PC-9 (cell line): ENCODE results near the gene IL17C. TPM values are rescaled to one million over a fixed set of nuclear protein-coding genes. Genes with fewer than 3 reads are reported as not detected.
"Not testable (repeated sequence)": the region's sequence is repeated elsewhere in the genome, so short reads cannot be mapped to it uniquely, and the experiment has no call there.

ENCODE experiments used
- BruUV-seq: library from RNA; stranded (reverse); fragments of 400-500 nt; replicated peaks from 2 replicates; lab custom pipeline; 2021; lab: Mats Ljungman, UMichigan
- CTCF ChIA-PET: fragments of 300-600 bp; sonication (Branson Sonifier 250); formaldehyde crosslinking; loops from one replicate; lab custom pipeline; 2022; ENCODE audit warnings: antibody characterized with exemption; lab: Charles Lee
- POLR2A ChIA-PET: fragments of 300-600 bp; sonication (Branson Sonifier 250); formaldehyde crosslinking; loops from one replicate; lab custom pipeline; 2022; ENCODE audit warnings: antibody characterized with exemption; ENCODE audit not compliant: unreplicated experiment; lab: Charles Lee
- DNase-seq, 2 experiments: peaks; one replicate each; pipeline versions ENCODE4 v3.0.0 to v3.0.0-alpha.2; 2015 to 2022; ENCODE audit warnings: mixed read lengths in 1 of 2
- H2AFZ ChIP-seq: fragments of 200-600 bp; sonication (generic); 2 replicates; pipeline ENCODE4 v1.8.1; 2017; ENCODE audit warnings: antibody characterized with exemption
- H3F3A ChIP-seq: fragments of 200-600 bp; sonication (generic); 2 replicates; pipeline ENCODE4 v1.8.1; 2017; ENCODE audit warnings: antibody characterized with exemption, mild to moderate bottlenecking, low read depth; ENCODE audit not compliant: insufficient read depth
- H3K27ac ChIP-seq: fragments of 200-600 bp; sonication (generic); 2 replicates; pipeline ENCODE4 v1.6.1; 2016; ENCODE audit warnings: mixed run types
- H3K27me3 ChIP-seq: fragments of 200-600 bp; sonication (generic); 2 replicates; pipeline ENCODE4 v1.6.1; 2016; ENCODE audit warnings: low read depth, mixed run types; ENCODE audit not compliant: insufficient read depth
- H3K36me3 ChIP-seq: fragments of 200-600 bp; sonication (generic); 2 replicates; pipeline ENCODE4 v1.6.1; 2016; ENCODE audit warnings: low read depth, mixed run types
- H3K4me1 ChIP-seq: fragments of 200-600 bp; sonication (generic); replicated peaks from 2 replicates; pipeline ENCODE4 v1.6.1; 2016; ENCODE audit warnings: mixed run types; ENCODE audit not compliant: insufficient read depth
- H3K4me2 ChIP-seq: fragments of 200-600 bp; sonication (generic); 2 replicates; pipeline ENCODE4 v1.6.1; 2017; ENCODE audit warnings: mixed run types
- H3K4me3 ChIP-seq: fragments of 200-600 bp; sonication (generic); 2 replicates; pipeline ENCODE4 v1.6.1; 2016; ENCODE audit warnings: mixed run types
- H3K79me2 ChIP-seq: fragments of 200-600 bp; sonication (generic); 2 replicates; pipeline ENCODE4 v1.6.1; 2017; ENCODE audit warnings: low read depth, mixed run types
- H3K9me2 ChIP-seq: fragments of 200-600 bp; sonication (generic); 2 replicates; pipeline ENCODE4 v1.8.1; 2017; ENCODE audit warnings: mild to moderate bottlenecking; ENCODE audit not compliant: insufficient read depth
- H3K9me3 ChIP-seq: fragments of 200-600 bp; sonication (generic); 2 replicates; pipeline ENCODE4 v1.8.1; 2016; ENCODE audit warnings: low read depth; ENCODE audit not compliant: insufficient read depth
- H4K20me1 ChIP-seq: fragments of 200-600 bp; sonication (generic); 2 replicates; pipeline ENCODE4 v1.8.1; 2017; ENCODE audit not compliant: insufficient read depth
- EZH2 ChIP-seq: fragments of 200-600 bp; sonication (generic); IDR thresholded peaks from 2 replicates; pipeline ENCODE4 v1.8.0; 2017; ENCODE audit warnings: antibody characterized with exemption, low read depth
- intact Hi-C: fragments of 100-400 bp; cut with micrococcal nuclease; formaldehyde crosslinking; loops from one replicate; pipeline ENCODE4 v1.10.0; 2022; ENCODE audit not compliant: unreplicated experiment
- total RNA-seq: library from RNA; stranded (reverse); gene quantifications from 2 replicates; pipeline ENCODE4 v1.2.3, GENCODE V29; 2021
- TF ChIP-seq, protein P1 (sequence below): fragments of 200-600 bp; sonication (generic); conservative IDR thresholded peaks from 2 replicates; pipeline ENCODE4 v1.6.1; 2017; ENCODE audit warnings: mixed run types, antibody characterized with exemption, mild to moderate bottlenecking, moderate library complexity

The IL17C gene
- total RNA-seq, 1 experiment from 2014 or later: not detected

DNA sequence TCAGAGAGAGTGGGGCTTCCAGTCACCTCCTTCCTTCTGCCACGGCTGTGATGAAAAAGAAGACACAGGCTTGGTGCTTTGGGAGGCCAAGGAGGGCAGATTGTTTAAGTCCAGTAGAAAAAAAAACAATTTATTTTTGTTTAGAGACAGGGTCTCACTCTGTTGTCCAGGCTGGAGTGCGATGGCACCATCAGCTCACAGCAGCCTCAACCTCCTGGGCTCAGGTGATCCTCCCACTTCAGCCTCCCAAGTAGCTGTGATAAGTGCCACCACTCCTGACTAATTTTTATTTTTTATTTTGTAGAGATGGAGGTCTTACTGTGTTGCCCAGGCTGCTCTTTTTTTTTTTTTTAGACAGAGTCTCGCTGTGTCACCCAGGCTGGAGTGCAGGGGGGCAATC lies 27.2 kb downstream of the IL17C start:
- Histone ChIP-seq H4K20me1 (no peaks in the 10 kb centered on the region), H3K27ac (no peak overlapping the region), H3K9me2 (no peaks in the 10 kb centered on the region), H3K4me3 (no peak overlapping the region), H3K9me3 (no peaks in the 10 kb centered on the region), H3K4me1 (peaks cover 9% of the 10 kb centered on the region), H3K36me3 (no peaks in the 10 kb centered on the region), H3K4me2 (no peak overlapping the region), H3K27me3 (no peaks in the 10 kb centered on the region), H3K79me2 (peaks cover 17% of the 10 kb centered on the region), H3F3A (peaks cover 19% of the 10 kb centered on the region; the same call in 1 of the 2 replicates), H2AFZ (no peak overlapping the region)
- intact Hi-C loops: no loop called here
- CTCF ChIA-PET: no interaction called here
- no peak for DNase-seq
- POLR2A ChIA-PET: no interaction called here
- no TSS peak for BruUV-seq
- TF ChIP-seq, protein P1, sequence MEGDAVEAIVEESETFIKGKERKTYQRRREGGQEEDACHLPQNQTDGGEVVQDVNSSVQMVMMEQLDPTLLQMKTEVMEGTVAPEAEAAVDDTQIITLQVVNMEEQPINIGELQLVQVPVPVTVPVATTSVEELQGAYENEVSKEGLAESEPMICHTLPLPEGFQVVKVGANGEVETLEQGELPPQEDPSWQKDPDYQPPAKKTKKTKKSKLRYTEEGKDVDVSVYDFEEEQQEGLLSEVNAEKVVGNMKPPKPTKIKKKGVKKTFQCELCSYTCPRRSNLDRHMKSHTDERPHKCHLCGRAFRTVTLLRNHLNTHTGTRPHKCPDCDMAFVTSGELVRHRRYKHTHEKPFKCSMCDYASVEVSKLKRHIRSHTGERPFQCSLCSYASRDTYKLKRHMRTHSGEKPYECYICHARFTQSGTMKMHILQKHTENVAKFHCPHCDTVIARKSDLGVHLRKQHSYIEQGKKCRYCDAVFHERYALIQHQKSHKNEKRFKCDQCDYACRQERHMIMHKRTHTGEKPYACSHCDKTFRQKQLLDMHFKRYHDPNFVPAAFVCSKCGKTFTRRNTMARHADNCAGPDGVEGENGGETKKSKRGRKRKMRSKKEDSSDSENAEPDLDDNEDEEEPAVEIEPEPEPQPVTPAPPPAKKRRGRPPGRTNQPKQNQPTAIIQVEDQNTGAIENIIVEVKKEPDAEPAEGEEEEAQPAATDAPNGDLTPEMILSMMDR: no peak
- TF ChIP-seq EZH2: no peak

DNA sequence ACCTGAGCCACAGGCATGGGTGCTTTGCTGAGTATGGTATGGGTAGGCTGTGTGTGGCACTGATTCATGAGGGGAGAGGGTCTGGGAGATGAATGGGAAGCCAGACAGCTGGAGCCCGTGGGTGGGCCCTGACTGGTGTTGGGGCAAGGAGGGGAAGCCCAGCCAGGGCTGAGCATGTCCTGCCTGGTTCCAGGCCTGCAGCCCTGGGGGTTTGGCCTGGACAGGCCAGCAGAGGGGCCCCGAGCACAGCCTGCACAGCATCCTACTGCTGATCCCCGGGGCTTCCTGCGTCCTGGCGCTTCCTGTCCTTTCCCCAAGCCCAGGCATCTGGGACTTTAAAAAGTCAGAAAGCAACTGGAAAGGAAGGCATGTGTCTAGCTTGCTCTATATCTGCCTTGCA lies 29.1 kb downstream of the IL17C start:
- no peak overlapping the region for H2AFZ ChIP-seq
- peaks cover 4% of the 10 kb centered on the region for H3K79me2 ChIP-seq
- DNase-seq: no peak
- TF ChIP-seq, protein P1: no peak
- TF ChIP-seq EZH2: no peak
- intact Hi-C loops: no loop called here
- H3K4me3 ChIP-seq: no peak overlapping the region
- H3K4me1 ChIP-seq: no peaks in the 10 kb centered on the region; the same call in 1 of the 2 replicates
- H3K9me3 ChIP-seq: no peaks in the 10 kb centered on the region
- H3K27ac ChIP-seq: no peak overlapping the region
- no TSS peak for BruUV-seq
- H3K36me3 ChIP-seq: no peaks in the 10 kb centered on the region
- no peaks in the 10 kb centered on the region for H3K27me3 ChIP-seq
- POLR2A ChIA-PET: no interaction called here
- no peaks in the 10 kb centered on the region for H4K20me1 ChIP-seq
- CTCF ChIA-PET: no interaction called here
- H3K4me2 ChIP-seq: no peak overlapping the region
- H3K9me2 ChIP-seq: no peaks in the 10 kb centered on the region
- peaks cover 9% of the 10 kb centered on the region; the same call in 1 of the 2 replicates for H3F3A ChIP-seq

DNA sequence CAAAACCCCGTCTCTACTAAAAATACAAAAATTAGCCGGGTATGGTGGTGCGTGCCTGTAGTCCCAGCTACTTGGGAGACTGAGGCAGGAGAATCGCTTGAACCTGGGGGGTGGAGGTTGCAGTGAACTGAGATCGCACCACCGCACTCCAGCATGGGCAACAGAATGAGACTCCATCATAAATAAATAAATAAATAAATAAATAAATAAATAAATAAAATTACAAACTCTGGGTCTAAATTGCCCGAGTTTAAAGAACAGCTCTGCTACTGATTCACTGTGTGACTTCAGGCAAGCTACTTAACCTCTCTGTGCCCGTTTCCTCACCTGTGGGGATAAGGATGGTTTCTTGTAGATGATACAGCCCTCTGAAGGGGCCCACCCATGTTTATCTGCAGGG lies 31.1 kb downstream of the IL17C start:
- intact Hi-C loops, POLR2A ChIA-PET, H2AFZ ChIP-seq, DNase-seq, H3K27ac ChIP-seq, BruUV-seq, H3K9me3 ChIP-seq, H3K36me3 ChIP-seq, H4K20me1 ChIP-seq, H3K79me2 ChIP-seq, H3K9me2 ChIP-seq, H3K27me3 ChIP-seq, CTCF ChIA-PET, H3K4me3 ChIP-seq, H3K4me2 ChIP-seq, H3K4me1 ChIP-seq: not testable (repeated sequence)
- H3F3A ChIP-seq: peaks cover 11% of the 10 kb centered on the region; the same call in 1 of the 2 replicates

DNA sequence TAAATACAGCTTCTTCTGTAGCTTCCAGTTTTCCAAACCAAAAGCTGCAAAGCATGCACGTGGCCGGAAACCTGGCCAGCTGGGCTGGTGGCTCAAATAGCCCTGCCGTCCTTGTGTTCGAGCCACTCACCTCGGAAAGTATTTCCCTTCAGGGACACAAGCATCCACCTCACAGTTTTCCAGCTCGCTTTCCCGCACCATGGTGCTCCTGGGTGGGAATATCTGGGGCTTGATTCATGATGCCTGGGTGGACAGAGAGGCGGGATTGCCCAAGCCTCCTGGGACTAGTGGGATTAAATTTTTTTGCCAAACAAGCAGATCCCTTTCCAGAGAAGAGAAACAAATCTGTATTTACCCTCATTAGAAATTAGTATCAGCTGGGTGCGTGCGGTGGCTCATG lies 31.6 kb downstream of the IL17C start:
- TF ChIP-seq EZH2: no peak
- TF ChIP-seq, protein P1: no peak
- no peak overlapping the region for H3K4me3 ChIP-seq
- H3K4me2 ChIP-seq: no peak overlapping the region
- POLR2A ChIA-PET: no interaction called here
- no peaks in the 10 kb centered on the region for H3K9me2 ChIP-seq
- H3K4me1 ChIP-seq: no peaks in the 10 kb centered on the region
- CTCF ChIA-PET: no interaction called here
- no peaks in the 10 kb centered on the region for H3K9me3 ChIP-seq
- H2AFZ ChIP-seq: no peak overlapping the region
- intact Hi-C loops: no loop called here
- no peak for DNase-seq
- H3K27me3 ChIP-seq: no peaks in the 10 kb centered on the region
- H3K27ac ChIP-seq: no peak overlapping the region
- H3F3A ChIP-seq: peaks cover 7% of the 10 kb centered on the region; the same call in 1 of the 2 replicates
- H4K20me1 ChIP-seq: no peaks in the 10 kb centered on the region
- BruUV-seq: no TSS peak
- no peaks in the 10 kb centered on the region for H3K79me2 ChIP-seq
- H3K36me3 ChIP-seq: no peaks in the 10 kb centered on the region
